ENCODE results near the gene CSH1. TPM values are rescaled to one million over a fixed set of nuclear protein-coding genes. Genes with fewer than 3 reads are reported as not detected.
"Not testable (repeated sequence)": the region's sequence is repeated elsewhere in the genome, so short reads cannot be mapped to it uniquely, and the experiment has no call there.

The CSH1 gene
- total RNA-seq, 6 experiments from 2014 or later, result not detected

DNA sequence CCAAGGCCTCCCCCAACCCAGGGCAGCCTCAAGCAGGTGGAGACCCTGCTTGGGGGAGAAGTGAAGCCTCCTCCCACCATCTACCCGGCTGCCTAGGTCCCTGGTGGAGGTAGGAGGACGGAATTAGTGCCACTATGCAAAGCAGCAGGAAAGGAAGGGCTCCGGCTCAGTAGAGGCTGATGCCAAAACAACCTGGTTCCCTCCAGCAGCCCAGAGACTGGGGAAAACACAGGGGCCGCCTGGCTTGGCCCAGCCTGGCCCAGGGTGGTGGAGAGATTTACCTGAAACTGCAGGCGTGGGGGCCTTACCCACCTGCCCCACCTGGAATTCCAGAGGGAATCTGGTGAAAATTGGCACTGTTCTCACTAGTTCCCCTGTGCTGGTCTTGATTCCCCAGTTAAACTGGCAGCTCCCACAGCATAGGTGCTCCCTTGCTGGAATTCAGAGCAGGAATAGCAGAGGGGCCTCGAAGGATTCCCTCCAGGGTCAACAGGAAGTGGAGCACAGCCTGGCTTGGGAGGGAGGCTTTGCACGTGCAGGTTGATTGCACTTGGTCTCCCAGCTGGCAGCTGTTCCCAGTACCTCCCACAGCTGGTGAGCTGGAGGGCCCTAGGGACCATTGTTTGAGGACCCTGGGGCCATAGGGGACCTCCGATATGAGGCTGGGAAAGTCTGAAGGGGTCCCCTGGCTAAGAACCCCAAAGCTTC is 31.2 kb upstream of the CSH1 start:
- H3K27ac Mint-ChIP-seq, result no peak overlapping the region
- DNase-seq, result no peak
- H3K9me3 Mint-ChIP-seq, result no peaks in the 10 kb centered on the region
- peaks cover 6% of the 10 kb centered on the region for H3K27me3 Mint-ChIP-seq (ENCODE audit: insufficient read depth)
- H3K4me1 Mint-ChIP-seq (ENCODE audit: low read depth), result no peaks in the 10 kb centered on the region
- H3K4me3 Mint-ChIP-seq, result no peak overlapping the region
- TF ChIP-seq CTCF (IDR thresholded peaks at IDR 0.05), result no peak
- H3K36me3 Mint-ChIP-seq (ENCODE audit: low read depth), result no peaks in the 10 kb centered on the region

DNA sequence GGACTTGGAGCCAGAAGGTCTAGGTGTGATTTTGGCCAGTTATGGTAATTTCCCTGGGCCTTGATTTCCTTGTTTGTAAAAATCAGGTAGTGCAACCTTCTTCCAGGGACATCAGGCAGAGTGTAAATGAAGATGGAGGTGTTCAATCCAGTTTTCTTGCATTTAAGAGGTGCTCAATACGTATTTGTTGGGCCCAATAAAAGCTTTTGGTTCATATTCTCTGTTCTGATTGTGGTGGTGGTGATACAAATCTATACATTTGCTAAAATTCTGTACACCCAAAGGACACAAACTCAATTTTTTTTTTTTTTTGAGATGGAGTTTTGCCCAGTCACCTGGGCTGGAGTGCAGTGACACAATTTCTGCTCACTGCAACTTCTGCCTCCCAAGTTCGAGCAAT is 29.8 kb upstream of the CSH1 start:
- Mint-ChIP-seq H3K4me3 (no peak overlapping the region), H3K27me3 (ENCODE audit: insufficient read depth) (peaks cover 6% of the 10 kb centered on the region), H3K36me3 (ENCODE audit: low read depth) (no peaks in the 10 kb centered on the region), H3K27ac (no peak overlapping the region), H3K4me1 (ENCODE audit: low read depth) (no peaks in the 10 kb centered on the region), H3K9me3 (no peaks in the 10 kb centered on the region)
- TF ChIP-seq CTCF (IDR thresholded peaks at IDR 0.05), result no peak
- no peak for DNase-seq

DNA sequence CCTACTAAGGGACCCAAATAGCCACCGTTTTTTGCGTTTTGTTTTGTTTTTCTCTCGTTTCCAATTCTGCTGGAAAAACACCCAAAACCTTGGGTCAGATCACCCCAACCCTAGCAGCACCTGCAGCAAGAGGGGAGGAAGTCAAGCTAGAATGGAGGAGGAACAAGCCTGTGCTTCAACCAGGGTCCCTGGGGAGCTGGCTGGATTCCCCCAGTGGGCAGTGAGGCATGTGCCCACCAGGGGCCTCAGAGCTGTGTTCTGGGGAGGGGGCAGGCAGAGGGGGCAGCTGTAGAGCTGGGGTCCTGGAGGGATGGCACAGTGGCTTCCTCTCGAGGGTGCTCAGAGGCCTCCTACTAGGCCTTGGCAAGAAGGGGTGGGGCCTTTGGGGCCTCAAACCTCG is 29.2 kb upstream of the CSH1 start:
- TF ChIP-seq CTCF (IDR thresholded peaks at IDR 0.05), result no peak

GRCh38 chr17:63922402-63922801 is 26.0 kb upstream of the CSH1 start:
- not testable (repeated sequence) for H3K9me3 Mint-ChIP-seq; H3K4me1 Mint-ChIP-seq (ENCODE audit: low read depth); H3K36me3 Mint-ChIP-seq (ENCODE audit: low read depth); H3K4me3 Mint-ChIP-seq; H3K27ac Mint-ChIP-seq; DNase-seq; H3K27me3 Mint-ChIP-seq (ENCODE audit: insufficient read depth)

More for the DNA sequence above, 29.2 kb upstream of the CSH1 start:
- H3K4me1 Mint-ChIP-seq (ENCODE audit: low read depth), result no peaks in the 10 kb centered on the region
- no peak for DNase-seq
- H3K27ac Mint-ChIP-seq, result no peak overlapping the region
- no peaks in the 10 kb centered on the region for H3K36me3 Mint-ChIP-seq (ENCODE audit: low read depth)
- H3K9me3 Mint-ChIP-seq, result no peaks in the 10 kb centered on the region
- peaks cover 3% of the 10 kb centered on the region; the same call in 1 of the 2 replicates for H3K27me3 Mint-ChIP-seq (ENCODE audit: insufficient read depth)
- H3K4me3 Mint-ChIP-seq, result no peak overlapping the region

- not testable (repeated sequence) for H3K4me3 Mint-ChIP-seq; DNase-seq; H3K9me3 Mint-ChIP-seq; H3K4me1 Mint-ChIP-seq (ENCODE audit: low read depth); H3K36me3 Mint-ChIP-seq (ENCODE audit: low read depth); H3K27ac Mint-ChIP-seq
- H3K27me3 Mint-ChIP-seq (ENCODE audit: insufficient read depth), result peaks cover 21% of the 10 kb centered on the region
These were observed 24.4 kb upstream of the CSH1 start for GRCh38 chr17:63920779-63921178.

DNA sequence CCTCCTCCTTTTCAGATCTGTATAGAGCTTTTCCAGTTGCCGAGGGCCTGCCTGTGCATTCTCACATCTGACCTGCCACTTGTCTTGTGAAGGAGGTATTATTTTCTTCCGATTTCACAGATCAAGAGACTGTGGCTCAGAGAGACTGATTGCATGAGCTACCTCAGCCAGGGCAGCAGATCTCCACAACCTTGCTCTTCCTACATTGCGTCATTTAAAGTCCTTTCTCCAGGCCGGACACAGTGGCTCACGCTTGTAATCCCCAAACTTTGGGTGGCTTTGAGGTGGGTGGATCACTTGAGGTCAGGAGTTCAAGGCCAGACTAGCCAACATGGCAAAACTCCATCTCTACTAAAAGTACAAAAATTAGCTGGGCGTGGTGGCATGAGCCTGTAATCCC is 23.7 kb upstream of the CSH1 start:
- H3K27ac Mint-ChIP-seq, result not testable (repeated sequence)

DNA sequence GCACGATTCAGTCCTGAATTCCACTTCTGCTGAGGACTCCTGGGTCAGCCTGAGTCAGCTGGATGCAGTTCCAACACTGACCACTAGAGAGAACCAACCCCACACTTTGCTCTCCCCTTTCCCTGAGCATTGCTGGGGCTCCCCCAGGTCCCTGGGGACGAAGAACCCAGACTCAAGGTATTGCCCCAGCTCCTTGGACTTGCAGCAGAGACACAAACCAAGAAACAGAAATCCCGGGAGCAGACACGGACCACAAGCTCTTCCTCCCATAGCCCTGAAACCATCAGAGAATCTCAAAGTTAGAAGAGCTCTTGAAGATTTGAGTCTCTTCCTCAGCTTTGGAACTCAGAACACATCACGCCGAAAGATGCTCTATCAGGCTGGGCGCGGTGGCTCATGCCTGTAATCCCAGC is 22.9 kb upstream of the CSH1 start:
- Mint-ChIP-seq H3K27ac (no peak overlapping the region), H3K4me1 (ENCODE audit: low read depth) (no peaks in the 10 kb centered on the region)
- peak; percentile 28 for DNase-seq

More for the DNA sequence above, 23.7 kb upstream of the CSH1 start:
- not testable (repeated sequence) for H3K36me3 Mint-ChIP-seq (ENCODE audit: low read depth); H3K4me3 Mint-ChIP-seq; H3K9me3 Mint-ChIP-seq; DNase-seq; H3K4me1 Mint-ChIP-seq (ENCODE audit: low read depth)
- peaks cover 25% of the 10 kb centered on the region for H3K27me3 Mint-ChIP-seq (ENCODE audit: insufficient read depth)

GRCh38 chr17:63918789-63919305 is 22.5 kb upstream of the CSH1 start, which contains the start of gene GH1:
GH1 (minus strand) TSS chr17:63918839; CDS start chr17:63918776, 63 bp downstream.
- not testable (repeated sequence) for H3K4me3 Mint-ChIP-seq

More for the DNA sequence above, 22.9 kb upstream of the CSH1 start:
- H3K9me3 Mint-ChIP-seq, result no peaks in the 10 kb centered on the region
- no peaks in the 10 kb centered on the region for H3K36me3 Mint-ChIP-seq (ENCODE audit: low read depth)
- peaks cover 31% of the 10 kb centered on the region for H3K27me3 Mint-ChIP-seq (ENCODE audit: insufficient read depth)
- peak; percentile 95 for TF ChIP-seq CTCF (IDR thresholded peaks at IDR 0.05)
- H3K4me3 Mint-ChIP-seq, result no peak overlapping the region

More at GRCh38 chr17:63918789-63919305, 22.5 kb upstream of the CSH1 start, which contains the start of gene GH1:
- not testable (repeated sequence) for DNase-seq; H3K27ac Mint-ChIP-seq; H3K4me1 Mint-ChIP-seq (ENCODE audit: low read depth); H3K36me3 Mint-ChIP-seq (ENCODE audit: low read depth); H3K9me3 Mint-ChIP-seq
- peaks cover 33% of the 10 kb centered on the region for H3K27me3 Mint-ChIP-seq (ENCODE audit: insufficient read depth)

All from HFFc6 (cell line).